NCI-H2171 (cell line): ENCODE data around the gene FOXP3.

Experiments
- DNase-seq: peaks from one replicate; lab custom pipeline; 2025; lab: John Stamatoyannopoulos, UW

Gene FOXP3

GRCh38 chrX:49214416-49214815 is 50.1 kb downstream of the FOXP3 start:
- DNase-seq, result no peak

- no peak for DNase-seq
Measured at GRCh38 chrX:49212861-49213260, 51.6 kb downstream of the FOXP3 start.

DNA sequence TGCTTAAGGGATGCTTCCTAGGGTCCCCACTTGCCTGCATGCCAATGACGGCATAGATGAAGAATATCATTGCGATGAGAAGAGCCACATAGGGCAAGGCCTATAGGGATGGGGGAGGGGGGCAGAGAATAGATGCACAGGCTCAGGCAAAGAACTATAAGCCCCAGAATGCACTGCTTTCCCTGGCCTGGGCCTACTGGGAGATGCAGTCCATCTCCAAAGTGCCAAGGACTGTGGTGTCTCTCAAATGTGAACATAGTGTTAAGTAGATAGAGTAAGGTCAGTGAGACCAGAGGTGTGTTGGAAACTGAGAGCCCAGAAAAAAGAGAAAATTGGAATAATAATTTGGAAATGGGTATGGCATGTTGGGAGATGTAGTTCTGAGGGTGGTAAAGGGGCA is 52.3 kb downstream of the FOXP3 start:
- no peak for DNase-seq

GRCh38 chrX:49211074-49211473 is 53.4 kb downstream of the FOXP3 start:
- DNase-seq, result no peak

DNA sequence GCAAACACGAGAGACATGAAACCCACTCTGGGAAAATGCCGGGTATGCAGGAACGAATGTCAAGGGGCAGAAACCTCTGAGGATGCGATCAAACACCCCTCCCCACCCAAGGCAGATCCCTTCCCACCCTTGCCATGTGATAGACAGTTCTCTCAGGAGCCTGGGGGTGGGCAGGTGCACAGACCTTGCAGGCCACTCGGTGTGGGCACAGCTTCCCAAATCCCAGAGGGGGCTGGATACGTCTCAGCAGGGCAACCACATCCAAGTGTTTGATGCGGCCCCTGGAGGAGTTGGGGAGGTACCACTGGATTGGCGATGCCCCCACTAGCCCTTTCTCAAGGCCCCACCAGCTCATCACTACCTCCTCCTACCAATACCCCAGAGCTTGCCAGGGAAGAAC is 54.1 kb downstream of the FOXP3 start:
- no peak for DNase-seq

DNA sequence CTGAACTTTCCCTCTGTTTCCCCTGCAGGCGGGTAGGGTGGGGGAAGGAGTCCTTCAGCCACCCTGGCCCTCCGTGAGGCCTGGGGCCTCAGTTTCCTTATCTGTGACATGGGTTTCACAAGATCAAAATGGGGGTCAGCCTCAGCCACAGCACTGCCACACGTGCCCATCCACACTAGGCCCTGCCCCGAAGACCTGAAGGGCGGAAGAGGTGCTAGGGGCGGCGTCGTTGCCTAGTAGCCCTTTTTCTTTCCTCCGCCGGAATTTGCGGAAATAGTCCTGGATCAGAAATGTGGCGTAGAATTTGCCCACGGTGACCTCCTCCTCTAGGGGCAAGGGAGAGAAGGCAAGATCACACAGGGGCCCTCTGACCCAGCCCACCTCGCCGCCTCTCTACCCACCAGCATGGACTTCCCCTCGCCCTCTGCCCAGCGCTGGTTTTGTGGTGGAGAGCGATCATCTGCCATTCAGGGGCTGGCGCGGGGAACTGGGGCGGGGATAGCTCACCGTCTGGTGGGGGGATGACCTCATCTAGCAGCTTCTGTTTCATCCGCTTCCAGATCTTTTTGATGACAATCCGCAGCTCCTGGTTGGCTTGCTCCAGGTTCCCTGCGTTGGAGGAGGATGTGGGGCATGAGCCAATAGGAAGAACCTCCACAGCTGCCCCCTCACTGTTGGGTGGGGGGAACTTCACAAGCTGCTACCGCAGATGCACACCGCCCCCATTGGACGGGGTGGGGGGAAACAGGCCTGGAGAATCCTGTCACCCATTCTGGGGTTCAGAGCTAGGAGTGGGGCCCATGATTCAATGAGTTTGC is 54.9 kb downstream of the FOXP3 start:
- peak; percentile 50 for DNase-seq

DNA sequence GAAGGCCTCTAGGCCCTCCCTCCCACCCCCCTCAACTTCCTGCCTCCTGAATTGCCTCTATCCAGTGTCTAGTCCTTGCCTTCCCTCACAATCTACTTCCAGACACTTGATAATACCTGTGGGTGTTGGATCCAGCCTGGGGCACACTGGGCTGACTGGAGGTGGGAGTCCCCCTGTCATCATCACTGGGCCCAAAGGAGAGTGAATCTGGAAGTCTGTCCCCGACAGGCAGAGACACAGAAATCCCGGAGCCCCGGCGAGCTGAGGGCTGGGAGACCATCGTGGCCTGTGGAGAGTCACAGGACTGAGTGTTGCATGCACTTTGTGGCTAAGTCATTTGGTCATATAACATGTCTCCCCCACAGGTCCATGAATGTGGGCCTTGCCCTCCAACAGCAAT is 56.1 kb downstream of the FOXP3 start:
- DNase-seq, result no peak

- DNase-seq, result no peak
Measured at GRCh38 chrX:49206543-49206942, 58.0 kb downstream of the FOXP3 start.

DNA sequence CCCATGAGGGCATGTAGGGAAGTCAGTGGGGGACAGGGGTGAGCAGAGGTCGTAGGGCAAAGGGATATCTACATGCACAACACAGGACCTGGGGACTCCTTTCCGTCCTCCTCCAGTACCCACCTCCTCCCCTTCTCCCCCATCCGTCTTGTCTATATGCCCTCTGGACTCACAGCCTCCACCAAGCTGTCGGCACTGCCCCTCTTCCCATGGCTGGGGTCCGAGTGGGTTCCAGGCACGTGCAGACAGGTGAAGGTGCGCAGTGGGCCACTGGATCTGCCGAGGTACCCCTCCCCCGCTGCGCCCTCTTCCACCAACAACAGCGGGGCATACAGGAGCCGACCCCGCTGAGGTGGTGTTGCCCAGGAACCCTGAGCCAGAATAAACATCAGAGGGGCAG is 59.1 kb downstream of the FOXP3 start:
- DNase-seq, result no peak

- DNase-seq, result no peak
Measured at GRCh38 chrX:49204709-49205108, 59.8 kb downstream of the FOXP3 start.

DNA sequence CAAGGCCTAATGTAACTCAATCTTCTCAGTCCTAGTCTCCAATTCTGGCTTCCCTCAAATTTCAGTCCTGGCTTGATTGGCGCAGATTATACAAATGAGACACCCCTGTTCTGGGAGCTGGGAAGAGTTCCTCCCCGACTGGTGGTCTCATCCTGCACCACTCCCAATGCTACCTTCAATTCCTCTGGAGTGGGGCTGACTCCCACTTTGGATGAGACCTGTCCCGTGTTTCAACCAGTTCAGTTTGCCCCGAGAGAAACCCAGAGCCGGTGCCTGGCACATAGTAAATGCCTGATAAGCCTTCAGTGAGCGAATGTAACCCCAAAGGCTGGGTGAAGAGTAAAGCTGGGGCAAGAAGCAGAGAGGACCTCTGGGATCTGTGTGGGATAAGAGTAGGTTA is 60.5 kb downstream of the FOXP3 start:
- no peak for DNase-seq

DNA sequence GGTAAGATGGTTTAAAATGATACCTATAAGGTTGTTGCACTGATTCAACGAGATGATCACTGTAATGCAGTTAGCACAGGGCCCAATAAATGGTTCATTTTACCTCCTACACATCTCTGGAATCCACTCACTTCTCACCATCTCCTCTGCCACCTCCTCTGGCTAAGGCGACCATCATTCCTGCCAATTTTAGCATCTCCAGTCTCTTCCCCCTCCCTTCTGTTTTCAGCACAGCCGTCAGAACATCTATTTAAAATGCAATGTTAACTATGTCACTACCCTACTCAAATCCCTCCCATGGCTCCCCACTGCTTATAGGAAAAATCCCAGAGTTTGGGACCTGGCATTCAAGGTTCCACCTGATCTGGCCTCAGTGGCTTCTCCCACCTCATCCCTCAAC is 61.0 kb downstream of the FOXP3 start:
- DNase-seq, result no peak

- no peak for DNase-seq
Measured at GRCh38 chrX:49202022-49202421, 62.5 kb downstream of the FOXP3 start.
